GM19035 (cell line): ENCODE data around the gene C20orf173.

ENCODE experiments used
- ATAC-seq: cut with Tn5 transposase; IDR thresholded peaks from one replicate; pipeline ENCODE4 v1.9.1; 2021; ENCODE audit not compliant: unreplicated experiment

The C20orf173 gene

DNA sequence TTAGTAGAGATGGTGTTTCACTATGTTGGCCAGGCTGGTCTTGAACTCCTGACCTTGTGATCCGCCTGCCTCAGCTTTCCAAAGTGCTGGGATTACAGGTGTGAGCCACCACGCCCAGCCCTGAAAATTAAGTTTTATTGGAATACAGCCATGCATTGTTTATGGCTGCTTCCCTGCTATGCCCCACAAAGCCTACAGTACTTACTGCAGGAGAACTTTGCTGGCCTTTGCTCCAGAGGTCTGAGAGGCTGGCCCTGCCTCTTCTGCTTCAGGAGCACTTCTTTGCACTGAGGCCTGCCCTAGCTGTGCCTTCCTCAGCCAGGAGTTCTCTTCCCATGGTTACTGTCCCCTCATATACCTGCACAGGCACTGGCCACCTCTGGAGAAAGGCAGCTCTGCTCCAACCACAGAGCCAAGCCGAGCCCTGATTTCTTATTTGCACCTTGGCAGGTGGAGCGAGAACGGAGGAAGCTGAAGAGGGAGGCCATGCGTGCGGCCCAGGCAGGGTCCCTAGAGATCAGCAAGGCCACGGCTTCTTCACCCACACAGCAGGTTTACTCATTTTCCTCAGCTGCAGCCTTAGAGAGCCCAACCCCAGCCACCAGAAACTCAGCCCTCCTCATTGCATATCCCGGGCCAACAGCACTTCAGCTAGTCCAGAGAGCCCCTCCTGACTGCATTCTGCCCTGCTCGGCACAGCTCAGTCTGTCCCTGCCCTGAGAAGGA, 20.8 kb downstream of the C20orf173 start:
- no peak for ATAC-seq

DNA sequence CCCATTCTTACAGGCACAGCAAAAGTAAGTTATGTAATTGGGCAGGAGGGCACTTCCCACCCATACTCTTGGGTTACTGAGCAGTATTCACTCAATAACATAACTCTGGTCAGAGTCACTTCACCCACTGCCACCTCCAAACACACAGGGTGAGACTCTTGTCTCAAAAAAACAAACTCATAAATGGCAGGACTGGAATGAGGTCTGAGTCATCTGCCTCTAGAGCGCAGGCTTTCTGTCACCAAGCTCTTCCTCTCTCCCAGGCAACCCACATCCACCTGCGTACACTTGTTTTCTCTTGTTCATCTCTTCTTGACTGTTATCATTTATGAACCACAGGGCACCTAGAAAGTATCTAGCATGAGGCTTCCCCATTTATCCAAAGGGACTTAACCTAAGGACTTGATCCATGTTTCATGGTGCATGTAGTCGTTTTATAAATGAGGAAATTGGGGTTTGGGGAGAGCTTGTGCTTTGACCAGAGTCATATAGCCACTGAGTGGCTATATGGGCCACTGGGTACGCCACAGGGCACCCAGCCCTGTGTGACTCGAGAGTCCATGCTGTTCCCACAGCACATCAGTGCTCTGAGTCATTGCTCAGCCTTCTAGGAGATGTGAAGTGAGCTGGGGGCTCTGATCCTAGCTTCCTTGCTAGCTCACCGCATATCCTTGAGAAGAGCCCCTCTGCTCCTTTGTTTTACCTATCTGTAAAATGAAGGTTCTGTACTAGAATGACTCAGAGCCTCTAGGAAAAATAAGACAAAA, 22.4 kb downstream of the C20orf173 start:
- no peak for ATAC-seq

DNA sequence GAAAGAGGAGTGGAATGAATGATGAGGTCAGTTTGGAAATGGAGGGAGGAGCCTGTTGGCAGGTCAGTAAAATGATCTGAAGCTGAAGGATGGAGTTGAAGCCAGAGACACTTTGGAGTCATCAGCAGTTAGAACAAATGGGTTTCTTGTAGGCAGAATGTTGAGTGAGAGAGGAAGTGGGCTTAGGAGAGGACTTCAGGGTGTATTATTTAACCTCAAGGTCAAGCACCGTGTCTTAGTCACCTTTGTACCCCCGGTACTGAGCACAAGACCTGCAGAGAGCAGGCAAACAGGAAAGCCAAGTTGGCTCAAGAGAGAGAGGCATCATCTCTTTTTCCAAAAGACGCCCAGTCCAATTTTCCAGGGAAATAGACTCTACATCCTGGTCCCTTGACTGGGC, 23.3 kb downstream of the C20orf173 start:
- ATAC-seq = no peak

DNA sequence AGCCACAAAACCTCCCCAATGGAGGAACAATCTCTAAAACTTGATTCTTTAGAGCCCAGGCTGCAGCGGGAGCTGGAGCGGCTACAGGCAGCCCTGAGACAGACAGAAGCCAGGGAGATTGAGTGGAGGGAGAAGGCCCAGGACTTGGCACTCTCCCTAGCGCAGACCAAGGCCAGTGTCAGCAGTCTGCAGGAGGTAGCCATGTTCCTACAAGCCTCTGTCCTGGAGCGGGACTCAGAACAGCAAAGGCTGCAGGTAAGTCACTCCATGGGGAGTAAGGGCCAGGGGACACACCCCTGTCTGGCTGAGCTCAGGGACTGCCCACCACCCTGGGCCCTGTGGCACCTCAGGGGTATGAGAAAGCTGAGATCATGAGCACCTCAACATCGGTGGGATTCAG, 24.7 kb downstream of the C20orf173 start:
- ATAC-seq = no peak

DNA sequence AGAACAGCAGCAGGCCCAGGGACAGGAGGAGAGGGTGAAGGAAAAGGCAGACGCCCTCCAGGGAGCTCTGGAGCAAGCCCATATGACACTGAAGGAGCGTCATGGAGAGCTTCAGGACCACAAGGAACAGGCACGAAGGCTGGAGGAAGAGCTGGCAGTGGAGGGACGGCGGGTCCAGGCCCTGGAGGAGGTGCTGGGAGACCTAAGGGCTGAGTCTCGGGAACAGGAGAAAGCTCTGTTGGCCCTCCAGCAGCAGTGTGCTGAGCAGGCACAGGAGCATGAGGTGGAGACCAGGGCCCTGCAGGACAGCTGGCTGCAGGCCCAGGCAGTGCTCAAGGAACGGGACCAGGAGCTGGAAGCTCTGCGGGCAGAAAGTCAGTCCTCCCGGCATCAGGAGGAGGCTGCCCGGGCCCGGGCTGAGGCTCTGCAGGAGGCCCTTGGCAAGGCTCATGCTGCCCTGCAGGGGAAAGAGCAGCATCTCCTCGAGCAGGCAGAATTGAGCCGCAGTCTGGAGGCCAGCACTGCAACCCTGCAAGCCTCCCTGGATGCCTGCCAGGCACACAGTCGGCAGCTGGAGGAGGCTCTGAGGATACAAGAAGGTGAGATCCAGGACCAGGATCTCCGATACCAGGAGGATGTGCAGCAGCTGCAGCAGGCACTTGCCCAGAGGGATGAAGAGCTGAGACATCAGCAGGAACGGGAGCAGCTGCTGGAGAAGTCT, 25.5 kb downstream of the C20orf173 start:
- ATAC-seq = no peak

DNA sequence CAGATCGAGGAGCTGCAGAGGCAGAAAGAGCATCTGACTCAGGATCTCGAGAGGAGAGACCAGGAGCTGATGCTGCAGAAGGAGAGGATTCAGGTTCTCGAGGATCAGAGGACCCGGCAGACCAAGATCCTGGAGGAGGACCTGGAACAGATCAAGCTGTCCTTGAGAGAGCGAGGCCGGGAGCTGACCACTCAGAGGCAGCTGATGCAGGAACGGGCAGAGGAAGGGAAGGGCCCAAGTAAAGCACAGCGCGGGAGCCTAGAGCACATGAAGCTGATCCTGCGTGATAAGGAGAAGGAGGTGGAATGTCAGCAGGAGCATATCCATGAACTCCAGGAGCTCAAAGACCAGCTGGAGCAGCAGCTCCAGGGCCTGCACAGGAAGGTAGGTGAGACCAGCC, 26.2 kb downstream of the C20orf173 start:
- ATAC-seq = no peak

DNA sequence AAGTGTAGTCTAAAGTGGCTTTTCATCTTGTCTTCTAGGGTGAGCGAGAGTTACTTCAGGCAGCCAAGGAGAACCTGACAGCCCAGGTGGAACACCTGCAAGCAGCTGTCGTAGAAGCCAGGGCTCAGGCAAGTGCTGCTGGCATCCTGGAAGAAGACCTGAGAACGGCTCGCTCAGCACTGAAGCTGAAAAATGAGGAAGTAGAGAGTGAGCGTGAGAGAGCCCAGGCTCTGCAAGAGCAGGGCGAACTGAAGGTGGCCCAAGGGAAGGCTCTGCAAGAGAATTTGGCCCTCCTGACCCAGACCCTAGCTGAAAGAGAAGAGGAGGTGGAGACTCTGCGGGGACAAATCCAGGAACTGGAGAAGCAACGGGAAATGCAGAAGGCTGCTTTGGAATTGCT, 27.1 kb downstream of the C20orf173 start:
- ATAC-seq = no peak

DNA sequence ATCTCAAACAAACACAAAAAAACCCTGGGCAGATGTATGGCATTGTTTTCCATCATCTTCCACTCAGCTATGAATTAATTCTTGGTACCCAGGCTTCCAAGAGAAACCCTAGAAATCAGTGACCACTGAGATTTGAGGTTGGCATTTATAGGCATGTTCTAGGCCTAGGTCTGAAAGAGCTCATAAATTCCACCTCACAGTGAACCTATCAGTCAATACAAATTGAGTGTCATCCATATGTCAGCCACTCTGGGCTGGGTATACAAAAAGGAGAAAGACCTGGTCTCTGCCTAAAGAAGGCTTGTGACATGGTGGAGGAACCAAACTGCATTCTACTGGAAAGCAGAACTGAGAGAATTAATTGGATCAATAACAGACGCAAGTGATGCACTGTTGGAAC, 30.2 kb downstream of the C20orf173 start:
- ATAC-seq = no peak

DNA sequence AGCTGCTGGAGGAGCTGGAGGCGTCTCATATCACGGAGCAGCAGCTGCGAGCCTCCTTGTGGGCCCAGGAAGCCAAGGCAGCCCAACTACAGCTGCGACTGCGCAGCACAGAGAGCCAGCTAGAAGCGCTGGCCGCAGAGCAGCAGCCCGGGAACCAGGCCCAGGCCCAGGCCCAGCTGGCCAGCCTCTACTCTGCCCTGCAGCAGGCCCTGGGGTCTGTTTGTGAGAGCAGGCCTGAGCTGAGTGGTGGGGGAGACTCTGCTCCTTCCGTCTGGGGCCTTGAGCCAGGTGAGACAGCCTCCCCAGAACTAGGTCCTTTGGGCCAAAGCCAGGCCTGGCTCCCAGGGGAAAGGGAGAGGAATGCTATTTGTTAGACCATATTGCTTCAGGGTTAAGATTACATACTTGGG, 31.7 kb downstream of the C20orf173 start:
- ATAC-seq = no peak

DNA sequence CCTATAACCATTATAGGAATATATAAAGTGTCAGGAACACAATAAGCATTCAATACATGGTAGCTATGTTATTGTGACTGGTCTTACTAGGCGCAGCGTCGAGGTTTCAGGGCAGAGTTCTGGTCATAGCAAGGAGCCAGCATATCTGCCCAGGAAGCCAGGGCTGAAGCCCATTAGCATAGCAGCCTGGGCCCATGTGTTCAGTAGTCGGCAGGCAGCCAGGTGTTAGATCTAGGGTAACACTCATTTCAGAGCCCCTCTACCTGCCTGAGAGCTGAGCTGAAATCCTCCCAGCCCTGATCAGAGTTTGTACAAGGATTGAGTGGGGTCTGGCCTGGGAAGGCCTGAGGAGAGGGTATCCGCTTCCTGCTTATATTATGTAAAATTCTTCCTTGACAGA, 32.1 kb downstream of the C20orf173 start:
- ATAC-seq = no peak

DNA sequence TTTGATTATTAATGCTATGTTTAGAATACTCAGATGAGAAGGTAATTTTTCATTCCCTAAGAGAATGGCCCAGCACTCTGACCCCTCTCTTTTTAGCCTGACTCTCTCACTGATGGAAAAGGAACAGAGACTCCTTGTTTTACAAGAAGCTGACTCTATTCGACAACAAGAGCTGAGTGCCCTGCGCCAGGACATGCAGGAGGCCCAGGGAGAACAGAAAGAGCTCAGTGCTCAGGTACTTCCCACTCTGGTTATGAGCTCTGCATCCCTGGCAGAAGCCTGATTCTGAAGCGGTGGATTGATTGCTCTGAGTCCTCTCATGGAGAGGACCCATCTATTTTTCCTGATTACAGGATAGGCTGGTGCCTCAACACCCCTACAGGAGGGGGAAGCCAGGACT, 33.0 kb downstream of the C20orf173 start:
- no peak for ATAC-seq

DNA sequence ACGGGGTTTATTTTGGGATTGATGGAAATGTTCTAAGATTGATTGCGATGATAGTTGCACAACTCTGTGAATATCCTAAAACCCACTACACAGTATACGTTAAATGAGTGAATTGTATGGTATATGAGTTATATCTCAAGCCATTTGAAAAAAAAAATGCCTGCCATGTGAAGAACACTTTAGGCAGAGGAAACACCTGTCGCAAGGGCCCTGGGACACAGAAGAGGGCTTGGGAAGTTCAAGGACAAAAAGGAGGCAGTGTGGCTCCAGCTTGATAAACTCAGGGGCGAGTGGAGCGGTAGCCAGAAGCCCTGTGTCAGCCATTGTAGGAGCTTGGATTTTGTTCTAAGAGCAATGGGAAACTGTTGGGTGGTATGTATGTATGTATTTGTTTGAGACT, 37.1 kb downstream of the C20orf173 start:
- no peak for ATAC-seq

DNA sequence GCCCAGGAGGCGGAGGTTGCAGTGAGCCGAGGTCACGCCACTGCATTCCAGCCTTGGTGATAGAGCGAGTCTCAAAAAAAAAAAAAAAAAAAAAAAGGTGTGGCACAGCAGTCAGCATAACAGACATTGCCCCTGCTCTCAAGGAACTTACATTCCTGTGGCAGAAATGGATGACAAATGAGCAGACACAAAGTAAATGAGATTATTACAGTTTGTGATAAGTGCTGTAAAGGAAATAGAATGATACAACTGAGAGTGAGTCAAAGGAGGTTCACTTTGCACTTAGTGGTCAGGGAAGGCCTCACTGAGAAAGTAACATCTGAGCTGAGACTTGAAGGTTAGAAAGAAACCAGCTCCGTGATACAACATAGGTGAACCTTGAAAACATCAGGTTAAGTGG, 37.6 kb downstream of the C20orf173 start:
- no peak for ATAC-seq

DNA sequence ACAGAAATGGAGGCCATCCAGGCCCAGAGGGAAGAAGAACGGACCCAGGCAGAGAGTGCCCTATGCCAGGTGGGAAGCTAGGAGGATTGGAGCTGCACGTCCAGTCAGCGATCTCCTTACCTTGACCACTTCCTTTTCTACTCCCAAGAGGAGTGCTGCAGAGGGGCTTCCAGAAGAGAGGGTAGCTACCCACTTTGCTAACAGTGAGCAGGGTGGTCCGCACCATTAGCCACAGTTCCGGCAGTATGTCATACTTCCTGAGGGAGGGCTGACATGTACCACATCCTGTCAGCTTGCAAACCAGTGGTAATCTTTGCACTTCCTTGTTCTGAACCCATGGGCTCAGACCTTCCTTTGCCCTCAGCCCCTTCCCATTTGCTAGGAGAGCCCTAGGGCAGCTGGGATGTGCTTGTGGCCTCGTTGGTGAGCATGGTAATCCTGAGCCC, 38.7 kb downstream of the C20orf173 start:
- ATAC-seq = peak; percentile 98

DNA sequence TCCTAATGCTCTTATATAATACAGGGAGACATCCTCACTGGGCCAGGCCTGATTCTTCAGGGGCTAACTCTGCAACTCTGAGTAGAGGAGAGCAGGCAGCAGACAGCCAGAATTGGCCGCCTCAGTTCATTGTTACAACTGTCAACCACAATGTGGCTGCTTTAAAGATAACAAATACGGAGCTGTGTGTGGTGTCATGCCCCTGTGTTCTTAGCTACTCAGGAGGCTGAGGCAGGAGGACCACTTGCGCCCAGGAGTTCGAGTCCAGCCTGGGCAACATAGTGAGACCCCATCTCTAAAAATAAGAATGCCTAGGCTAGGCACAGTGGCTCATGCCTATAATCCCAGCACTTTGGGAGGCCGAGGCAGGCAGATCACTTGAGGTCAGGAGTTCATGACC, 39.7 kb downstream of the C20orf173 start:
- ATAC-seq = no peak

DNA sequence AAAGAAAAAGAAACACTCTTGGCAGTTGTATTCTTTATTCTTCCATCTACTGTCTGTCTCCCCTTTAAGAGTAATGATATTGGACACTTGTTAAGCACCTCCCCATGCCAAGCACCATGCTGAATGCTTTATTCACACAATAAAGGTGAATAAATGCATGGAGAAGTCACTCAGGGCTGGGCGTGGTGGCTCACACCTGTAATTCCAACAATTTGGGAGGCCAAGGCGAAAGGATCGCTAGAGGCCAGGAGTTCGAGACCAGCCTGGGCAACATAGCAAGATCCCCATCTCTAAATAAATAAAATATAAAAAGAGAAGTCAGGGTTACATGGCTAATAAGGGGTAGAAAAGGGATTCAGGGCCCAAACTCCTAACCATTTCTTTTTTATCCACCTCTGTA, 42.0 kb downstream of the C20orf173 start:
- ATAC-seq = no peak

DNA sequence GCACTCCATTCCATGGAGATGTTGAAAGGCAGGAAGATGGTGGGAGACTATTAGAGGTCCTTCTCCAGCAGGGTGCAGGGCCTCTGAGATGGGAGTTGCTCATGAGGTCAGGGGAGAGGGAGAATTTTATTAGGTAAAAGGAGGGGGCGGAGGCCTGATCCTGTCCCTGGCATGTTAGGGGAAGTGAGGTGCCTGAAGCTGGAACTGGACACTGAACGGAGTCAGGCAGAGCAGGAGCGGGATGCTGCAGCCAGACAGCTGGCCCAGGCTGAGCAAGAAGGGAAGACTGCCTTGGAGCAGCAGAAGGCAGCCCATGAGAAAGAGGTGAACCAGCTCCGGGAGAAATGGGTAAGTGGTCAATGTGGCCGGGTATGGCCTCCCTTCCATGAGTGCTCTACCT, 49.7 kb downstream of the C20orf173 start:
- no peak for ATAC-seq

DNA sequence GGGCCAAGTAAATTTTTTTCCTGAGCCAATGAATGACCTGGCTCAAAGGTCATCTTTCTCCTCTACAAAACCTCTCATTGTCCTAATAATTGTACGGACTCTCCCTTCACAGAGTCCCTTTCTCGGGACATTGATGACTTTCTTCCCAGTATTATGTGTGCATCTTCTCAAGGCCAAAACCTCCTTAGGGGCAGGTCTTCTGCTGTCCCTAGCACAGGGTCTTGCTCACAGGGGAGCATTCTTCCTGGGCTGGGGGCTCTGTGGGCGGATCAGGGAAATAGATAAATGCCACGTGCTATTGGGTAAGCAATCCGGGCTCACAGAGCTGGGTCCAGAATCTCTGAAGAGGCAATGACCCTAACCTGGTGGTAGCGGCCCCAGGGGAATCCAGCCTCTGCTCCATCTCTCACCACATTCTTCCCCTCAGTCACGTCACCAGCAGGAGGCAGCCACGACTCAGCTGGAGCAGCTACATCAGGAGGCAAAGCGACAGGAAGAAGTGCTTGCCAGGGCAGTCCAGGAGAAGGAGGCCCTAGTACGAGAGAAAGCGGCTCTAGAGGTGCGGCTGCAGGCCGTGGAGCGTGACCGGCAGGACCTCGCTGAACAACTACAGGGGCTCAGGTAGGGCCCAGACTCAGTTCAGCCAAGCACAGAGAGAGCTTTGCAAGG, 50.5 kb downstream of the C20orf173 start:
- ATAC-seq = no peak
